Neural cell (in vitro differentiated cells): ENCODE results near the gene CHD9NB.

Experiments used
- EP300 ChIP-seq: fragments of 450-650 bp; conservative IDR thresholded peaks from 2 replicates; pipeline ENCODE4 v1.6.1; 2014; ENCODE audit warnings: antibody characterized with exemption, mild to moderate bottlenecking, moderate library complexity; ENCODE audit not compliant: poor library complexity, severe bottlenecking
- EZH2 ChIP-seq: fragments of 200-600, 300-800 bp; shearing (Covaris generic), sonication (generic); IDR thresholded peaks from 2 replicates; pipeline ENCODE4 v1.6.1; 2014; ENCODE audit warnings: antibody characterized with exemption, low read length, borderline replicate concordance, mild to moderate bottlenecking; ENCODE audit not compliant: insufficient read depth, poor library complexity, severe bottlenecking
- MXI1 ChIP-seq: fragments of 450-650 bp; conservative IDR thresholded peaks from 2 replicates; pipeline ENCODE4 v1.6.1; 2014; ENCODE audit warnings: antibody characterized with exemption, mild to moderate bottlenecking; ENCODE audit not compliant: poor library complexity, severe bottlenecking
- POLR2AphosphoS5 ChIP-seq: IDR thresholded peaks from 2 replicates; pipeline ENCODE4 v1.6.1; 2012
- RAD21 ChIP-seq: fragments of 450-650 bp; conservative IDR thresholded peaks from 2 replicates; pipeline ENCODE4 v1.6.1; 2014; ENCODE audit warnings: antibody characterized with exemption, mild to moderate bottlenecking, moderate library complexity
- SMC3 ChIP-seq: fragments of 450-650 bp; conservative IDR thresholded peaks from 2 replicates; pipeline ENCODE4 v1.6.1; 2014; ENCODE audit warnings: antibody characterized with exemption, mild to moderate bottlenecking, moderate library complexity; ENCODE audit not compliant: poor library complexity
- TAF1 ChIP-seq: IDR thresholded peaks from 2 replicates; pipeline ENCODE4 v1.6.1; 2012; ENCODE audit warnings: low read depth
- TF ChIP-seq, protein P1 (sequence below): fragments of 450-650 bp; IDR thresholded peaks from 2 replicates; pipeline ENCODE4 v1.5.1; 2014; ENCODE audit warnings: antibody characterized with exemption, mild to moderate bottlenecking, moderate library complexity; ENCODE audit not compliant: poor library complexity, severe bottlenecking
- TF ChIP-seq, protein P2 (sequence below): IDR thresholded peaks from 2 replicates; pipeline ENCODE4 v1.6.1; 2012; ENCODE audit warnings: borderline replicate concordance

DNA sequence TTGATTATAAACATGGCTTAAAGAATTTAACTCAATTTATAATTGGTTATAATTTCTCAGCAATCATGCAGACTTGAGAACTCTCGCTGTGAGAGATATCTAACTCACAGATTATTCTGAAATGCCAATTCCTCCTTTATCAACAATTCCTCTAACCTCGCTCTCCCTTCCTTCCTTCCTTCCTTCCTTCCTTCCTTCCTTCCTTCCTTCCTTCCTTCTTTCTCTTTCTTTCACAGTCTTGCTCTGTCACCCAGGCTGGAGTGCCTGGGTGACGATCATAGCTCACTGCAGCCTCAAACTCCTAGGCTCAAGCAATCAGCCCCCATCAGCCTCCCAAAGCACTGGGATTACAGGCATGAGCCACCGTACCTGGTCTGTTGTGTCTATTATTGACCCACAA, 44.5 kb upstream of the CHD9NB start:
- TF ChIP-seq, protein P1, sequence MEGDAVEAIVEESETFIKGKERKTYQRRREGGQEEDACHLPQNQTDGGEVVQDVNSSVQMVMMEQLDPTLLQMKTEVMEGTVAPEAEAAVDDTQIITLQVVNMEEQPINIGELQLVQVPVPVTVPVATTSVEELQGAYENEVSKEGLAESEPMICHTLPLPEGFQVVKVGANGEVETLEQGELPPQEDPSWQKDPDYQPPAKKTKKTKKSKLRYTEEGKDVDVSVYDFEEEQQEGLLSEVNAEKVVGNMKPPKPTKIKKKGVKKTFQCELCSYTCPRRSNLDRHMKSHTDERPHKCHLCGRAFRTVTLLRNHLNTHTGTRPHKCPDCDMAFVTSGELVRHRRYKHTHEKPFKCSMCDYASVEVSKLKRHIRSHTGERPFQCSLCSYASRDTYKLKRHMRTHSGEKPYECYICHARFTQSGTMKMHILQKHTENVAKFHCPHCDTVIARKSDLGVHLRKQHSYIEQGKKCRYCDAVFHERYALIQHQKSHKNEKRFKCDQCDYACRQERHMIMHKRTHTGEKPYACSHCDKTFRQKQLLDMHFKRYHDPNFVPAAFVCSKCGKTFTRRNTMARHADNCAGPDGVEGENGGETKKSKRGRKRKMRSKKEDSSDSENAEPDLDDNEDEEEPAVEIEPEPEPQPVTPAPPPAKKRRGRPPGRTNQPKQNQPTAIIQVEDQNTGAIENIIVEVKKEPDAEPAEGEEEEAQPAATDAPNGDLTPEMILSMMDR, result no peak
- TF ChIP-seq RAD21 (no peak), TAF1 (no peak), MXI1 (no peak), EZH2 (no peak), EP300 (no peak), POLR2AphosphoS5 (no peak), SMC3 (no peak)
- TF ChIP-seq, protein P2, sequence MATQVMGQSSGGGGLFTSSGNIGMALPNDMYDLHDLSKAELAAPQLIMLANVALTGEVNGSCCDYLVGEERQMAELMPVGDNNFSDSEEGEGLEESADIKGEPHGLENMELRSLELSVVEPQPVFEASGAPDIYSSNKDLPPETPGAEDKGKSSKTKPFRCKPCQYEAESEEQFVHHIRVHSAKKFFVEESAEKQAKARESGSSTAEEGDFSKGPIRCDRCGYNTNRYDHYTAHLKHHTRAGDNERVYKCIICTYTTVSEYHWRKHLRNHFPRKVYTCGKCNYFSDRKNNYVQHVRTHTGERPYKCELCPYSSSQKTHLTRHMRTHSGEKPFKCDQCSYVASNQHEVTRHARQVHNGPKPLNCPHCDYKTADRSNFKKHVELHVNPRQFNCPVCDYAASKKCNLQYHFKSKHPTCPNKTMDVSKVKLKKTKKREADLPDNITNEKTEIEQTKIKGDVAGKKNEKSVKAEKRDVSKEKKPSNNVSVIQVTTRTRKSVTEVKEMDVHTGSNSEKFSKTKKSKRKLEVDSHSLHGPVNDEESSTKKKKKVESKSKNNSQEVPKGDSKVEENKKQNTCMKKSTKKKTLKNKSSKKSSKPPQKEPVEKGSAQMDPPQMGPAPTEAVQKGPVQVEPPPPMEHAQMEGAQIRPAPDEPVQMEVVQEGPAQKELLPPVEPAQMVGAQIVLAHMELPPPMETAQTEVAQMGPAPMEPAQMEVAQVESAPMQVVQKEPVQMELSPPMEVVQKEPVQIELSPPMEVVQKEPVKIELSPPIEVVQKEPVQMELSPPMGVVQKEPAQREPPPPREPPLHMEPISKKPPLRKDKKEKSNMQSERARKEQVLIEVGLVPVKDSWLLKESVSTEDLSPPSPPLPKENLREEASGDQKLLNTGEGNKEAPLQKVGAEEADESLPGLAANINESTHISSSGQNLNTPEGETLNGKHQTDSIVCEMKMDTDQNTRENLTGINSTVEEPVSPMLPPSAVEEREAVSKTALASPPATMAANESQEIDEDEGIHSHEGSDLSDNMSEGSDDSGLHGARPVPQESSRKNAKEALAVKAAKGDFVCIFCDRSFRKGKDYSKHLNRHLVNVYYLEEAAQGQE, result no peak
